ENCODE results near the gene IQCK.

DNA sequence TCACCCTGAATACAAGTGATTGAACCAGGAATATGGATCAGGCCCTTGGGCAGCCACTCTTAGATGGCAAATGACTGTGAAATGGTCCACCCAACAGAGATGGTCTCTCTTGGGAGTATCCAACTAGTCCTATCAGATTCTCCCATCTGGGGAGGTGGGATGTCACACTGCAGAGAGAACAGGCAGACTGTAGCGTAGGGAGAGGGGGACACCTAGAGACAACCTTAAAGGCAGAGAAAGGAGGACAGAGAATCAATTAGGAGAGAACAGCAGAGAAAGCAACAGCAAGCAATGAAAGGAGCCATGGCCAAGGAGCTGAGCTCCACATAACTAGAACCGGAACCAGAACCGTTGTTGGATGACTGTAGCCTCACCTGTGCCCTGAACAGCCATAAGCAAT, 37.2 kb downstream of the IQCK start:
- TF ChIP-seq CTCF (IDR thresholded peaks at IDR 0.05) (no peak), POLR2AphosphoS5 (IDR thresholded peaks at IDR 0.05; ENCODE audit: low read depth, low read length) (no peak), REST (IDR thresholded peaks at IDR 0.05; ENCODE audit: insufficient read depth in 1 of 2, low read depth in 2 of 2, low read length in 1 of 2) (no peak)

All from Panc1 (cell line).